GM19452 (cell line): Measurements from ENCODE around the gene P3R3URF.
"Not testable (repeated sequence)": the region's sequence is repeated elsewhere in the genome, so short reads cannot be mapped to it uniquely, and the experiment has no call there.

ENCODE experiments used
- ATAC-seq: cut with Tn5 transposase; IDR thresholded peaks from one replicate; pipeline ENCODE4 v1.9.1; 2021; ENCODE audit not compliant: unreplicated experiment

The P3R3URF gene

DNA sequence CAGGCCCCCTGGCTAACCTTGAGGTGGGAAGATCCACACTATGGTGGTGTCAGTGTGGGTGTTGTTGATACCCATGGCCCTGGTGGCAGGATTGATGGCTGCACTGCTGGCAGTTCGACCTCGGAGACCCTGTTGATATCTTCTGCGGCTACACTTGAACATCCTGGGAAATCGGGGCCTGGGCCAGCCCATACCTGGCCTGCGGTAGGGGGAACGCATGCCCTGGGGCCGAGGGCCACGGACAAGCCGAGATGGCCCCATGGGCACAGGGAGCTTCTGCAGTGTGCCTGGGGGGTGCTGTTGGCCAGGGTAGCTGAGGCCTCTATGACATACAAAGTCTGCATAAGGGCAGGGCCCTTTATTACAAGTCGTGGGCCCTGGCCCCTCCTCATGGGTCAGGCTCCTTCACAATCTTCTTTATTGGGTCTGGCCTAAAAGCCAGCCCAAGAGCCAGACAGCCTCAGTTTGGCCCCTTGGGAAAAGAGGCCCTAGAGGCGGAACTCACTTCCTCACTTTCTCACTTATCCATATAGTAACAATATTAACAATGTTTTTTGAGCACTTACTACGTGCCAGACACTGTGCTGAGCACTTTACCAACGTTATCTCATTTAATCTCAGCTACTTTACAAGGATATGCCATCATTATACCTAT is at the start of gene P3R3URF:
Gene P3R3URF, minus strand, starts transcription at position 278 of the 655 bp plus-strand sequence. Its CDS starts 17 bp downstream, at position 261.
- ATAC-seq = no peak

DNA sequence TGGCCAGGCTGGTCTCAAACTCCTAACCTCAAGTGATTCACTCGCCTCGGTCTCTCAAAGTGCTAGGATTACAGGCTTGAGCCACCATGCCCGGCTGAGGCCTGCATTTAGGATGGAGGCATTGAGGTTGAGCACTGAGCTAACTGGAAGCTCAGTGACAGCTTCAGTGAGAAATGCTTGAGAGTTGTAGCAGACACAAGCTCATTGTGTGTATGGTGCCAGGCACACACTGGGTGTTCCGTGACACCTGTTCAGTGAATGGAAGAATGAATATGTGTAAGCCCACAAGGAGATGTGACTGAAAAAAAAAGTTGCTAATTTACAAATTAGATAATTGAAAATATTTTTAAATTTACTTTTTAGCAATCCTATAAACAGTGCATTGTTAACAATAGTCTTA is 48.7 kb upstream of the P3R3URF start:
- ATAC-seq = no peak

DNA sequence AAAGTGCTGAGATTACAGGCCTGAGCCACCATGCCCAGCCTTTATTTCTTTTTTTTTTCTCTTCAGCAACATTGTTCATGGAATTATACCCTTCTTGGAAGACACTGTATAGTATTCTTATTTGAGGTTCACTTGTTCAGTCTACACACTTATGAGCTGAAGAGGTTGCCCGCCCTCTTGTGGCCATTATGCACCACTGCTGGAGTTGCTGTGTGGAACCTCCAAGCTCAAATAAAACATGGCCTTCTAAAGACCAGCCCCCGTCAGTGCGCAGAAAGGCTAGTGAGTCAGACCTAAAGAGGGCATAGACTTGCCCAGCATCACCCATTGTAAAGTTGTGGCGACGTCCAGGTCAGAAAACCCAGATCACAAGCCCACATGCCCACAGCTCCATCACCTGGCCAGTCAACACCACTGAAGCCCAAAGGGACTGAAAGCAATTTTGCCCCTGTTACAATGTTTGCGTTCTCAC is 47.2 kb upstream of the P3R3URF start:
- no peak for ATAC-seq

DNA sequence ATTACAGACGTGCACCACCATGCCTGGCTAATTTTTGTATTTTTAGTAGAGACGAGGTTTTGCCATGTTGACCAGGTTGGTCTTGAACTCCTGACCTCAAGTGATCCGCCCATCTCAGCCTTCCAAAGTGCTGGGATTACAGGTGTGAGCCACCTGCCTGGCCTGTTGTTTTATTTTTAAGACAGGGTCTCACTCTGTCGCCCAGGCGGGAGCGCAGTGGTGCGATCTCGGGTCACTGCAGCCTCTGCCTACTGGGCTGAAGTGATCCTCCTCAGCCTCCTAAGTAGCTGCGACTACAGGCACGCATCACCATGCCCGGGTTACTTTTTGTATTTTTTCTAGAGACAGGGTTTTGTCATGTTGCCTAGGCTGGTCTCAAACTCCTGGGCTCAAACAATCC is 46.8 kb upstream of the P3R3URF start:
- ATAC-seq = not testable (repeated sequence)

DNA sequence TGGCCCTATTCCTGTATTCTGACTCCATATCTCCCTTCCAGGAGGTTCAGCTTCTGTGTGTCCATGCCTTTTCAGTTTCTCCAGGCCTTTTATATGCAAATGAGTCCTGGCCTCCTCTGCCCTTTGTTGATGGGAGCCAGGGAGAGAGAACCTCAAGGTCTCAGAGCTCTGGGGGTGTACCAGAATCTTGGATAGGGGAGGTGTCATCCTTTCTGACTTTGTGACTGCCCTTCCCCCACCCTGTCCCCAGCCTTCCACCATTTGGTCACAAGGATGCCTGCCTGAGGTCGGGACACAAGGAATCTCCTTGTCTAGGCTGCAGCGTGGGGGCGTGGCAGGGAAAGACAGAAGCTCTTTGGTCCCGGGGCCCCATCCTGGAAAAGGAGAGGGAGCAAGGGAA is 45.5 kb upstream of the P3R3URF start:
- no peak for ATAC-seq

DNA sequence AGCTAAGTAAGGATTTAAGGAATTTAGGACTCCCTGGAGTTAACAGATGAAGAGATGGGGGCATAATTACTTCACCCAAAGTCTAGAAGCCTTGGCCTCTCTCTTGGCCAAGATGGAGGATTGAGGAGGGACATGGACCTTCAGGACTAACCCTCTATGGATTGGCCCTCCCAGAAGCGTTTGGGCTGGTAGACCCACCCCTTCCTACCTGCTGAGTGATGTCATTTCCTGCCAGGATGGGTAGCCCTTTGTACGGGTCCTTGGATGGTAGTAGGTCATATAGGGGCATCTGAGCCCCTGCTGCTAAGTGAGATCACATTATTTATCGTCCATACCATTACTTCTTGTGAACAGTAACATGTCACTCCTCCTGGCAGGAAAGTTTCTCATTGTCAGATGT is 44.5 kb upstream of the P3R3URF start:
- no peak for ATAC-seq

DNA sequence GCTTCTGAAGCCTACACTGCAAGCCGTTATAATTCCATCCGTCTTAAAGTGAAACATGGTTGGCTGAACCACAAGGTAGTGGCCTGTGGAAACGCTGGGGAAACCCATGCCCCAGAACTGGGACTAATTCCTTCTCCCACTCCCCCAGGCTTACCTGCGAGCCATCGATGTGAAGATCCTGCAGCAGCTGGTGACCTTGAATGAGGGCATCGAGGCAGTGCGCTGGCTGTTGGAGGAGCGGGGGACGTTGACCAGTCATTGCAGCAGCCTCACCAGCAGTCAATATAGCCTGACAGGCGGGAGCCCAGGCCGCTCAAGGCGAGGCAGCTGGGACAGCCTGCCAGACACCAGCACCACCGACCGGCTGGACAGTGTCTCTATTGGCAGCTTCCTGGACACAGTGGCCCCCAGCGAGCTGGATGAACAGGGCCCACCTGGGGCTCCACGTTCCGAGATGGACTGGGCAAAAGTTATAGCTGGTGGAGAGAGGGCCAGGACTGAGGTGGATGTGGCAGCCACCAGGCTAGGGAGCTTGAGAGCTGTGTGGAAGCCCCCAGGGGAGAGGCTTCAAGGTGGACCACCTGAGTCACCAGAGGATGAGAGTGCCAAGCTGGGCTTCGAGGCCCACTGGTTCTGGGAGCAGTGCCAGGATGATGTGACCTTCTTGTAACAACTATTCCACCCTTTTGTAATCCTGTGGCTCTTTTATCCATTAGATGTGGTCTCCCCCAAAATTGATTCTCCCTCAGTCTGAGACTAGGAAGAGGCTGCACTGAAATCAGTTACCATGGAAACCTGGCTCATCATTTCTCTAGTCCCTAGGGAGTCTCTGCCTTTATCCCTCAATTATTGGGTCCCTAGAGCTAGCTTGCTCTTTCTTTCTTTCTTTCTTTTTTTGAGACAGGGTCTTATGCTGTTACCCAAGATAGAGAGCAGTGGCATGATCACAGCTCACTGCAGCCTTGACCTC is 43.5 kb upstream of the P3R3URF start:
- ATAC-seq = no peak

DNA sequence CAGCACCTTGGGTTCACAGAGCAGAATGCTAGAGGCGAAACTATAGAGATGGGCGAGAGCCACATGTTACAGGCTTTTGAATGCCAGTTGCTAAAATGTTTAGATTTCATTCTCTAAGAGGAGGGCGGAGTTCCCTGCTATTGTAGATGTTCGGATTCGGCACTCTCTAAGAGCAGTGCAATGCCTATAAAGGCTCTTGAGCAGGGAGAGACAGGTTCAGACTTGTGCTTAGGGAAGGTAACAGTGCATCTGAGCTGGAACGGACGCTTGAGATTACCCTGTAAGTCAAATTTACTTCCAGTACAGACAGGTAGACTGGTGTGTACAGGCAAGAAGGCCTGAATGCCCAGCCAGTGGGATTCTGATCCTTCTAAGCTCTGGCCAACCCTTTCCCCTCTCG is 42.2 kb upstream of the P3R3URF start:
- ATAC-seq = no peak

DNA sequence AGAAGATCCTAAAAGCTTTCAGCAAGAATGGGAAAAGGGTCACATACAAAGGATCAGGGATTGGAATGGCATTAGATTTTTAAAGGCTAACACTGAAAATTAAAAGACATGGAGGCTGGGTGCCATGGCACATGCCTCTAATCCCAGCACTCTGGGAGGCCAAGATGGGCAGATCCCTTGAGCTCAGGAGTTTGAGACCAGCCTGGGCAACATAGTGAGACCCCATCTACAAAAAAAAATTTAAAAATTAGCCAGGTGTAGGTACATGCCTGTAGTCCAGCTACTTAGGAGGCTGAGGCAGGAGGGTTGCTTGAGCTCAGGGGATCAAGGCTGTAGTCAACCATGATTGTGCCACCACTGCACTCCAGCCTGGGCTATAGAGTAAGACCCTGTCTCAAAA is 39.2 kb upstream of the P3R3URF start:
- ATAC-seq = no peak

DNA sequence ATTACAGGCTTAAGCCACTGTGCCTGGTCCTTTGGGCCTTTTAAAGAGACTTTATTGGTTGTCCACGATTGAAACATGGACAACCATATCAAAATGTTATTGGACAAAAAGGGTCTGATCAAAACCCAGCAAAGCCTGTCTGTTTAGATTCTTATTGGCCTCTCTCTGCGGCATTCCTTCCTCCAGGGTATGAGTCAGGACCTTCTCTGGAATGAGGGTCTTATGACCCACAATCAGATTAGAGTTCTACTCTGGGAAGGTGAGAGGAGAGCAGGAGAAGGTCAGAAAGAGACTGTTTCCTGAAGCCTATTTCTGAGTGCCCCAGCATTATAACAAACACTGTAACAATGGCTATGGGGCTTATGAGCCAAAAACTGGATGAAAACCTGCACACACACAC is 34.8 kb upstream of the P3R3URF start:
- ATAC-seq = no peak

DNA sequence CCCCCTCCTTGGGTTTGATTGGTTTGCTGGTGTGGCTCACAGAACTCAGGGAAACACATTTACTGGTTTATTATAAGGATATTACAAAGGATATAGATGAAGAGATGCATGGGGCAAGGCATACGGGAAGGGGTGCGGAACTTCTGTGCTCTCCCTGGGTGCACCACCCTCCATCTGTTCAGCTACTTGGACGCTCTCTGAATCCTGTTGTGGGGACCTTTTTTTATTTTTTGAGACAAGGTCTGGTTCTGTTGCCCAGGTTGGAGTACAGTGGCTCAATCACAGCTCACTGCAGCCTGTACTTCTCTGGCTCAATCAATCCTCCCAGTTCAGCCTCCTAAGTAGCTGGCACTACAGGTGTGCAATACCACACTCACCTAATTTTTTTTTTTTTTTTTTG is 34.3 kb upstream of the P3R3URF start:
- ATAC-seq = no peak

DNA sequence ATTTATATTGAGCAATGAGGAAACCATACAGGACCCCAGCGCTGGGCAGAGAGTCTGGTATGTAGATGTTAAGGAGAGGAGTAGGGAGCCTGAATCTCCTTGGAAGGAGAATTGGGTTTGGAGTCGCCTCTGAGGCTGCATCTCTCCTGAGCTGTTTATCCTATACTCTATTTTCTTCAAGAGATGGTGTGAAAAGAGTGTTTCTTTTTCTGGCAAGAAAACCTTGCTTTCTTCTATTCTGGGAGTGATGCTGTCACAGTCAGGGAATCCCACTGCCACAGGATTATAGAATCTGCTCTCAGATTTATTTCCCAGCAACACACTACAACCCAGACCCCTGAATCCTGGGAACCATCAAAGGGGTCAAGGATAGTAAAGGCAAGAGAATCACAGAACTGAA is 30.1 kb upstream of the P3R3URF start:
- no peak for ATAC-seq

DNA sequence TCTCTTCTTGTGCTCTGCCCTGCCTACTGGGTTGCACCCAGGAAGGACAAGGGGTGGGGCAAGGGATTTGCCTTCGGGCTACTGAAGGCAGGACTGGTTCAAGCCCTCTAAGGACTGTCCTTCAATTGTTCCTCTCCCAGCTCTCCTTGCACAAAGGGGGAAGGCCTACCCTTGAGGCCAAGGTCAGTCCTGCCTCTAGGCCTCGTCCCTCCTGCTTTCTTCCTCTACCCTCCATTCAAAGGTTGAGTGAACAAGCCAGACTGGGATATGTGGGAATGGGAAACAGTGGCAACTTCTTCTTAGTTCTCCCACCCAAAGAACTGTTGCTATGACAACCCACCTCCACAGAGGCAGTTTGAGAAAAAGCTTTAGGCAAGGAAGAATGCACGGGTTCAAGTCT is 29.5 kb upstream of the P3R3URF start:
- ATAC-seq = no peak

DNA sequence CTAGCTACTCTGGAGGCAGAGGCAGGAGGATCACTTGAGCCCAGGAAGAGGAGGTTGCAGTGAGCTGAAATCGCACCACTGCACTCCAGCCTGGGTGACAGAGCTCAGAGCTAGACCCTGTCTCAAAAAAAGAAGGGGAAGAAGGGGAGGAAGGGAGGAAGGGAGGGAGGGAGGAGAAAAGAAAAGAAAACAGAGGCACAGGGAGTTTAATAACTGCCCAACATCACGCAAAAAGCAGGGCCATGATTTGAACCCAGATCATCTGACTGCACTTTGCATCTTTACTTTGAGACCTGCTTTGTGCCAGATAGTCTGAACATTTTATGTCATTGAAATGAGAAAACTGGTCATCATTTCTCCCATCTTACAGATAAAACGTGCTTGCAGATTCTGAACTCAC is 28.9 kb upstream of the P3R3URF start:
- ATAC-seq = no peak

DNA sequence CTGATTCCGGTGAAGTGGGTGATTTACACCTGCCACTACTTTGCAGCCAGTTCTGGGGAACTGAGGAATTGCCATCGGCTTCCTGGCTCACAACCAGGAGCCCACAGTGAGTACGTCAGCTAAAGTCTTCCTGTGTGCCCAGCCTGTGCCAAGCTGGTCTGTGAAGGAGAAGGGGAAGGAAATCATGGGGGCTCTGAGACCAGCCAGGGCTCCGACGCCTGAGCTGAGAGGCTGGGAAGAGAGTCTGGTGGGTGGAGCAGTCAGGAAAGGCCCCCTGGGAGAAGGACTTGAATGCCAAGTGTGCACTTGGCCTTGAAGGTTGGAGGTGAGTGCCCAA is 28.1 kb upstream of the P3R3URF start:
- ATAC-seq = no peak

DNA sequence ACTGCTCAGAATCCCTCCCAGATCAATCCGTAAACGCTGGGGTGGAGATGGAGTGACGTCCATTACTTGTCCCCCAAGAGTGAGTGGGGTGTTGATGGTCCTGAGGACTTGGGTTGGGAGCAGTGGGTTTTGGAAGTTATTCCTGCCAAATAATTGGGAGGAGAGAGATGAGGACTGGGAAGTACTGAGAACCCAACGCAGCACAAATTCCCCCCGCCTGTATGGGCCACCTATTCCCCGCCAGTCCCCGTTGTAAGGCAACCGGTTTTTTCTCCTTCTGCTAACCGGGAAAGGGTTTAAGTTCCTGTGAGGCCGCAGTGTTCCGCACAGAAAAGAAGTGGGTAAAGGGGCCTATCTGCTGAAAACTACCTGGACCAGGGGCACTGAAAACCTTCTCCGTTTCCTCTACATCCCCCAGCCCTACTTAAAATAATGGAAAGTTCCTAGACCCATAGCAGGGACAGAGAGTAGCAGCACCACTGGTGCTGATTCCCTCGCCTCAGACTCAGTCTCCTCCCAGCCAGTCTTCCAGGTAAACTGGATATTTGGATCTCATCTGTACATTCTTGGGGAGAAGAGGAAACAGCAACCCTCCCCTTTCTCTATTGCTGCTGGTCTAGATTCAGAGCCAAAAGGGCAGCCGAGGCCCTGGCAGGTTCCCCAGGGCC is 27.6 kb upstream of the P3R3URF start:
- ATAC-seq = no peak

DNA sequence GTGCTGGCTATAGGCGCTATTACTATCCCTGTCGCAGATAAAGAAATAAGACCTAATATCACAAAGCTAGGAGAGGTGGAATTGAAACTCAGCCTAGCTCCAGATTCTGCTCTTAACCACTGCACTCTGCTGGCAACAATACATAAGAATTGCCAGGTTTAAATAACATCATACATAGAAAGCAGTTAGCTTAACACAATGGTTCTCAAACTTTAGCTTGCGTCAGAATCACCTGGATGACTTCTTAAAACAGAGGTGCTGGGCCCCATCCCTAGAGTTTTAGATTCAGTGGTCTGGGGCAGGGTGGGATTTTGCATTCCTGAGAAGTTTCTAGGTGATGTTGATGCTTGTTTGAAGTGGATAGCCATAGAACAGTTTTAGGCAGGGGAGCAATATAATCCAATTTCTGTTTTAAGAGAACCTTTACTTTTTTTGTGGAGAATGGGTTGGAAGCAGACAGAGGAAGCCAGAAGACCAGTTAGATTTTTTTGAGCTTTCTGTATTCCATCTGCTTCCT is 23.0 kb upstream of the P3R3URF start:
- ATAC-seq = no peak

DNA sequence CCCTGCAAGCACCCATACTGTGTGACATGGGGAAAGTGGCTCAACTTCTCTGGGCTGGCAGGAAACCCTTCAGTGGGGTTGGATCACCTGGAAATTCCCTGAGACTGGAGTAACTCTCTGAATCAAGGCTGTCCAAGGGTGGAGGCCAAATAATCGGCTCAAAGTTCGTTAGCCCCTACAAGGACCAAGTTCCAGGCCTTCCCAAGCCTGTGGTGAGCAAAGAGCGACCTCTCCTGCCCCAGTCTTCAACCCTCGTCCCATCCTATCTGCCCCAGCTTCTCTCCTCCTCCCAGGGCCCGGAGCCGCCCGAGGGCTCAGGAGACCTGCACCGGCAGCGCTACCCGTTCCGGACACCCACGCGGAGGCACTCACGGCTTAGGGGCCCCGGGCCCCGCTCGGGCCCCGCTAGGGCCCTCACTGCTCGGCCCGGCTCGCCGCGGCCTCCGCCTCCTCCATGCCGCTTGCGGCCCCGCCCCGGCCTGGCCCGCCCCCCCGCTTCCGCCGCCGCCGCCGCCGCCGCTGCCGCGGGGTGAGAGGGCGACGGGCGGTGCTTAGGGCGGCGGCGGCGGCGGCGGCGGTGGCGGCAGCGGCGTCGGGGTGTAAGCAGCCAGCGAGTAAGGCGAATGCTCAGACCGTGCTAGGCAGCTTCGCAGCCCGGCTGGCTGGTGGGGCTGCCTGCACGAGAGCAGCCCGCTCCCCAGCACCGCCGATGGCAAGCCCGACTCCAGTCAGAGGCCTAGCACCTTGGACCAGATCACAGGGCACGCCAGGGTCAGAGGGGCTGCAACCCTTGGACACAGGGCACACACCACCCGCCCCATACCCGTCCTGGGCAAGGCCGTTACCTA is 21.9 kb upstream of the P3R3URF start, which contains the start of gene POMGNT1:
Gene POMGNT1, minus strand, starts transcription at position 471 of the 848 bp plus-strand sequence. CDS start 613 bp downstream, outside the sequence.
- ATAC-seq = peak; percentile 86

DNA sequence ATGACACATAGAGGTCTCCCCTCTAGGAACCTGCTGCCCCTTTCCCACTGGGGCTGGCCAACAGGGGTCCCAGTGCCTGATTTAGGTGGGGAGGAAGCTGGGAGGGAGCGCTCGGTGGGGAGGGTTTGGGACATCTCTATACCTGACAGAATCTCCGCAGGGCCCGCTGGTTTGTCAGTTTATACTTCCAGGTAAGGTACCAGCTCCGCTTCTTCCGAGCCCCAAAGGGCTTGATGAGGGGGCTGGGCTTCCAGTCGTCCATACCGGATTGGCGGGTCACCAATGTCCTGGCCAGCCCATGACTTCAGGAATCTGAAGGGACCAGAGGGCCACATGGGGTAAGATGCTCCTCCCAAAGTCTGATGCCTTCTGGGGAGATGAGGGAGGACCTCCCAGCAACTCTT is 21.3 kb upstream of the P3R3URF start:
- ATAC-seq = no peak

DNA sequence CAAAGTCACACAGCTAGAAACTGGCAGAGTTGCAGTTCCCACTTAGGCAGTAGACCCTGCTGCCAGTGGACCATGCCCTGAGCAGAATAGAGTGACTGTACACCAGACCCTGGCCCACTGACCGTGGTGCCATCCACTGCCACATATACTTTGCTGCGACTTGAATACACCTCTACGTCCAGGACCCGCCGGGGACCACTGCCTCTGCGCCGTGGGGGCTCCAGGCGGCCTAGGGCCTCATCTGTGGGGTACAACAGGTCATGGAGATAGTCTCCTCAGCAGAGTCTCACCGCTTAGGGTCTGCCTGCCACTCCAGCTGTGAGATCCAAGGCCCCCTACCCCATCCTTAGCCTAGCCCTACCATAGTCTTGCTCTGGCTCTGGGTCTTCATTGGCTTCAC is 20.3 kb upstream of the P3R3URF start:
- no peak for ATAC-seq
